PC-9 (cell line): ENCODE results near the gene PDZRN4. TPM values are rescaled to one million over a fixed set of nuclear protein-coding genes. Genes with fewer than 3 reads are reported as not detected.

Experiments used
- BruUV-seq: library from RNA; stranded (reverse); fragments of 400-500 nt; replicated peaks from 2 replicates; lab custom pipeline; 2021; lab: Mats Ljungman, UMichigan
- CTCF ChIA-PET: fragments of 300-600 bp; sonication (Branson Sonifier 250); formaldehyde crosslinking; loops from one replicate; lab custom pipeline; 2022; ENCODE audit warnings: antibody characterized with exemption; lab: Charles Lee
- POLR2A ChIA-PET: fragments of 300-600 bp; sonication (Branson Sonifier 250); formaldehyde crosslinking; loops from one replicate; lab custom pipeline; 2022; ENCODE audit warnings: antibody characterized with exemption; ENCODE audit not compliant: unreplicated experiment; lab: Charles Lee
- DNase-seq, 2 experiments: peaks; one replicate each; pipeline versions ENCODE4 v3.0.0 to v3.0.0-alpha.2; 2015 to 2022; ENCODE audit warnings: mixed read lengths in 1 of 2
- H2AFZ ChIP-seq: fragments of 200-600 bp; sonication (generic); 2 replicates; pipeline ENCODE4 v1.8.1; 2017; ENCODE audit warnings: antibody characterized with exemption
- H3F3A ChIP-seq: fragments of 200-600 bp; sonication (generic); 2 replicates; pipeline ENCODE4 v1.8.1; 2017; ENCODE audit warnings: antibody characterized with exemption, mild to moderate bottlenecking, low read depth; ENCODE audit not compliant: insufficient read depth
- H3K27ac ChIP-seq: fragments of 200-600 bp; sonication (generic); 2 replicates; pipeline ENCODE4 v1.6.1; 2016; ENCODE audit warnings: mixed run types
- H3K27me3 ChIP-seq: fragments of 200-600 bp; sonication (generic); 2 replicates; pipeline ENCODE4 v1.6.1; 2016; ENCODE audit warnings: low read depth, mixed run types; ENCODE audit not compliant: insufficient read depth
- H3K36me3 ChIP-seq: fragments of 200-600 bp; sonication (generic); 2 replicates; pipeline ENCODE4 v1.6.1; 2016; ENCODE audit warnings: low read depth, mixed run types
- H3K4me1 ChIP-seq: fragments of 200-600 bp; sonication (generic); replicated peaks from 2 replicates; pipeline ENCODE4 v1.6.1; 2016; ENCODE audit warnings: mixed run types; ENCODE audit not compliant: insufficient read depth
- H3K4me2 ChIP-seq: fragments of 200-600 bp; sonication (generic); 2 replicates; pipeline ENCODE4 v1.6.1; 2017; ENCODE audit warnings: mixed run types
- H3K4me3 ChIP-seq: fragments of 200-600 bp; sonication (generic); 2 replicates; pipeline ENCODE4 v1.6.1; 2016; ENCODE audit warnings: mixed run types
- H3K79me2 ChIP-seq: fragments of 200-600 bp; sonication (generic); 2 replicates; pipeline ENCODE4 v1.6.1; 2017; ENCODE audit warnings: low read depth, mixed run types
- H3K9me2 ChIP-seq: fragments of 200-600 bp; sonication (generic); 2 replicates; pipeline ENCODE4 v1.8.1; 2017; ENCODE audit warnings: mild to moderate bottlenecking; ENCODE audit not compliant: insufficient read depth
- H3K9me3 ChIP-seq: fragments of 200-600 bp; sonication (generic); 2 replicates; pipeline ENCODE4 v1.8.1; 2016; ENCODE audit warnings: low read depth; ENCODE audit not compliant: insufficient read depth
- H4K20me1 ChIP-seq: fragments of 200-600 bp; sonication (generic); 2 replicates; pipeline ENCODE4 v1.8.1; 2017; ENCODE audit not compliant: insufficient read depth
- EZH2 ChIP-seq: fragments of 200-600 bp; sonication (generic); IDR thresholded peaks from 2 replicates; pipeline ENCODE4 v1.8.0; 2017; ENCODE audit warnings: antibody characterized with exemption, low read depth
- intact Hi-C: fragments of 100-400 bp; cut with micrococcal nuclease; formaldehyde crosslinking; loops from one replicate; pipeline ENCODE4 v1.10.0; 2022; ENCODE audit not compliant: unreplicated experiment
- total RNA-seq: library from RNA; stranded (reverse); gene quantifications from 2 replicates; pipeline ENCODE4 v1.2.3, GENCODE V29; 2021
- TF ChIP-seq, protein P1 (sequence below): fragments of 200-600 bp; sonication (generic); conservative IDR thresholded peaks from 2 replicates; pipeline ENCODE4 v1.6.1; 2017; ENCODE audit warnings: mixed run types, antibody characterized with exemption, mild to moderate bottlenecking, moderate library complexity

PDZRN4 gene
- total RNA-seq, 1 experiment from 2014 or later, result not detected

- peak overlapping the region; percentile 35; the same call in 1 of the 2 replicates for H2AFZ ChIP-seq
- no peaks in the 10 kb centered on the region for H3K79me2 ChIP-seq
- no peaks in the 10 kb centered on the region for H3K36me3 ChIP-seq
- intact Hi-C loops, result no loop called here
- H3K4me3 ChIP-seq, result no peak overlapping the region
- H3F3A ChIP-seq, result no peaks in the 10 kb centered on the region
- H3K27ac ChIP-seq, result no peak overlapping the region
- no peaks in the 10 kb centered on the region for H3K9me2 ChIP-seq
- TF ChIP-seq, protein P1, sequence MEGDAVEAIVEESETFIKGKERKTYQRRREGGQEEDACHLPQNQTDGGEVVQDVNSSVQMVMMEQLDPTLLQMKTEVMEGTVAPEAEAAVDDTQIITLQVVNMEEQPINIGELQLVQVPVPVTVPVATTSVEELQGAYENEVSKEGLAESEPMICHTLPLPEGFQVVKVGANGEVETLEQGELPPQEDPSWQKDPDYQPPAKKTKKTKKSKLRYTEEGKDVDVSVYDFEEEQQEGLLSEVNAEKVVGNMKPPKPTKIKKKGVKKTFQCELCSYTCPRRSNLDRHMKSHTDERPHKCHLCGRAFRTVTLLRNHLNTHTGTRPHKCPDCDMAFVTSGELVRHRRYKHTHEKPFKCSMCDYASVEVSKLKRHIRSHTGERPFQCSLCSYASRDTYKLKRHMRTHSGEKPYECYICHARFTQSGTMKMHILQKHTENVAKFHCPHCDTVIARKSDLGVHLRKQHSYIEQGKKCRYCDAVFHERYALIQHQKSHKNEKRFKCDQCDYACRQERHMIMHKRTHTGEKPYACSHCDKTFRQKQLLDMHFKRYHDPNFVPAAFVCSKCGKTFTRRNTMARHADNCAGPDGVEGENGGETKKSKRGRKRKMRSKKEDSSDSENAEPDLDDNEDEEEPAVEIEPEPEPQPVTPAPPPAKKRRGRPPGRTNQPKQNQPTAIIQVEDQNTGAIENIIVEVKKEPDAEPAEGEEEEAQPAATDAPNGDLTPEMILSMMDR, result no peak
- TF ChIP-seq EZH2, result no peak
- H3K4me1 ChIP-seq, result no peaks in the 10 kb centered on the region
- DNase-seq, result no peak
- ChIA-PET CTCF (no interaction called here), POLR2A (no interaction called here)
- no peaks in the 10 kb centered on the region for H3K9me3 ChIP-seq
- no peaks in the 10 kb centered on the region for H3K27me3 ChIP-seq
- no peaks in the 10 kb centered on the region for H4K20me1 ChIP-seq
- no peak overlapping the region for H3K4me2 ChIP-seq
- BruUV-seq, result no TSS peak
Observed at GRCh38 chr12:41365653-41366171, 177.6 kb downstream of the PDZRN4 start.

GRCh38 chr12:41367726-41368405 lies 179.7 kb downstream of the PDZRN4 start:
- BruUV-seq, result no TSS peak
- Histone ChIP-seq H3K79me2 (no peaks in the 10 kb centered on the region), H3K9me2 (no peaks in the 10 kb centered on the region), H3K36me3 (no peaks in the 10 kb centered on the region), H3K4me2 (no peak overlapping the region), H3K27ac (no peak overlapping the region), H3K4me3 (no peak overlapping the region), H4K20me1 (no peaks in the 10 kb centered on the region), H2AFZ (no peak overlapping the region), H3K4me1 (no peaks in the 10 kb centered on the region), H3K9me3 (no peaks in the 10 kb centered on the region), H3K27me3 (no peaks in the 10 kb centered on the region), H3F3A (no peaks in the 10 kb centered on the region)
- intact Hi-C loops, result no loop called here
- ChIA-PET POLR2A (no interaction called here), CTCF (no interaction called here)
- TF ChIP-seq, protein P1, result peak; percentile 48; the same call in 1 of the 2 replicates
- TF ChIP-seq EZH2, result no peak
- DNase-seq, result no peak

GRCh38 chr12:41380878-41381277 lies 192.8 kb downstream of the PDZRN4 start:
- TF ChIP-seq, protein P1, result no peak
- TF ChIP-seq EZH2, result no peak
- Histone ChIP-seq H3K79me2 (no peaks in the 10 kb centered on the region), H4K20me1 (no peaks in the 10 kb centered on the region), H3K4me1 (no peaks in the 10 kb centered on the region), H3K27ac (no peak overlapping the region), H2AFZ (no peak overlapping the region), H3K4me3 (no peak overlapping the region), H3K9me2 (no peaks in the 10 kb centered on the region), H3K27me3 (no peaks in the 10 kb centered on the region), H3K4me2 (no peak overlapping the region), H3K36me3 (no peaks in the 10 kb centered on the region), H3K9me3 (no peaks in the 10 kb centered on the region), H3F3A (no peaks in the 10 kb centered on the region)
- CTCF ChIA-PET, result no interaction called here
- no peak for DNase-seq
- POLR2A ChIA-PET, result interaction anchor here (0.6 kb wide), 1 partner anchor 283 kb away, joined by 5 read pairs; no protein-coding TSS in a partner anchor
- no TSS peak for BruUV-seq
- intact Hi-C loops, result no loop called here
